ENCODE results near the gene CPHXL2.

CPHXL2 gene

DNA sequence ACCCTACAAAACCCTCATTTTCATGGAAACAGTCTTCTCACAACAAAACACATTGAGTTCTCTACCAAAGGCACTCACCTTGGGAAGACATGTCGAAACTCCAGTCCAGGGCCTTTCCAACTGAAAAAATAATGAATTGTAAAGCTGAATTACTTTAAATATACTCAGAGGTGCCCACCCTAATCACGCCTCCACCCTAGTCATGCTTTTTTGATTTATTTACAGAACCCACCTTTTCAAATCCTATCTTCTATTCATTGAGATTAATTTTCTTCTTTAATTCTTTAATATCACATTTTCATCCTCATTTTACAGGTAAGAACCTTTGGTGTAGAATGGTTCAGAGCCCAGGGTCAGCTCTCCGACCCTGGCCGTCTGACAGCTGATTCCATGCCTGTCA, at the start of gene CPHXL2:
CPHXL2 (minus strand) TSS at position 101 of the 400 bp plus-strand sequence; CDS start at position 91, 10 bp downstream.
- no peak for DNase-seq

DNA sequence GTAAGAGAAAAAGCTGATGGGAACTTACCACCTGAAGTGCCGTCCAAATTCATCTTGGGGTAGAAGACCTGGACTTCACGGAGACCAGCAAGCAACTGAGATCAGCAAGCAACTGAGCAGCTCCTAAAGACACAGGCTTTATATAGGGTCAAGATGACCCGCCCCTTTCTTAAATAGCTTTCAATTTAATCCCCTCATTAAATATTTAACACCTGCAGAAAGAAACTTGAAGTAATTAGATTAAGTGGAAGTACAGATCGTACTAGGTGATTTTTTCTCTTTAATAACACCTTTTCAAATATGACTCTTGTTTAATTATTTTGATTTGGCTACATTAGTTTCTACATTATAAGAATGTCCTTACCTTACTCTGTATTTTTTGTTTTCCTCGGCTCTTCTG, 49.6 kb upstream of the CPHXL2 start, which contains the start of gene CPHXL:
CPHXL (minus strand) TSS at position 101 of the 400 bp plus-strand sequence; CDS start at position 53, 48 bp downstream.
- DNase-seq: no peak

DNA sequence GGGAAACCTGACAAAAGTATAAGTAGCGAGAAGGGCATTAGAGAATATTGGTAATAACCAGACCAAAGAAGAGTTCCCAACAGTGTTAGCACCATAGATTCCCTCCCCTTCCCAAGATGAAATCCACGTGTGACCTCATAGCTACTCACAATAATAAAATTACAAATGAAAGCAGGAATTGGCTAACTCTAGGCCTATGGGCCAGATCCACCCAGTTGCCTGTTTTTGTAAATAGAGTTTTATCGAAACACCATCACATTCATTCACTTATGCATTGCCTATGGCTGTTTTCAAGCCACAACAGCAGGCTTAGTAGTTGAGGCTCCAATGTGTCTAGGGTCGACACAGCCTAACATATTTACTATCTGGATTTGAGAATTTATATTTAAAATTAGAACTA, 41.6 kb upstream of the CPHXL2 start:
- DNase-seq: no peak

DNA sequence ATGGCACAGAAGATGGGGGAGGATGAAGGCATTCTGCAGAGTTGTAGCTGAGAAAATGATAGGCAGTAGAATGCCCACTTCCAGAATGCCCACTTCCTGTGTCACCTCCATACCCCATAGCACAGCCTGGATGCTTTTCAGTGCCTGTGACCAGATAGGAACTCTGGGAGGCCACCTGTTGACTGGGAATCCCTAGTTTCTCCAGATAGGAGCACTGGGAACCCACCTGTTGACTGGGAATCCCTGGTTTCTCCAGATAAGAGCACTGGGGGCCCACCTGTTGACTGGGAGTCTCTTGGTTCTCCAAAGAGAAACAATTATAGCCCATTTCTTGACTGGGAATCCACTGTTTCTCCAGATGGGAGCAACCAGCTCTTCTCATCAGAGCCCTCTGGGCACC, 37.9 kb upstream of the CPHXL2 start:
- DNase-seq: no peak

DNA sequence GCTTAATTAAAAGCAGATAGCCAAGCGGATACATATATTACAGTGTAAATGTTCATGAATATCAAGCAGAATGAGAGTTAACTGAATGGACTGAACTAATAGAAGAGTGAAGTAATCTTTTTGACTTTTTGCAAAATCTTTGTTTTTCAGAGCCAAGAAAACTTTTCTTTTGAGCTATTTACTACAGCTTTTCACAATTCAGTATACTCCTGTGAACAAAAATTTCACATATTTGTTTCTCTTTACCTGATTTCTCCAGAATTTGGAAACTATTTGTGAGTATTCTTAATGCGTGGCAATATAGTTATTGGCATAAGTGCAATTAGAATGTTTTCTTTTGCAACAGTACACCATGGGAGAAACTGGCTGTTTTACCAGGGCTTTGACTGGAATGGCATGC, 33.5 kb upstream of the CPHXL2 start:
- DNase-seq: no peak

DNA sequence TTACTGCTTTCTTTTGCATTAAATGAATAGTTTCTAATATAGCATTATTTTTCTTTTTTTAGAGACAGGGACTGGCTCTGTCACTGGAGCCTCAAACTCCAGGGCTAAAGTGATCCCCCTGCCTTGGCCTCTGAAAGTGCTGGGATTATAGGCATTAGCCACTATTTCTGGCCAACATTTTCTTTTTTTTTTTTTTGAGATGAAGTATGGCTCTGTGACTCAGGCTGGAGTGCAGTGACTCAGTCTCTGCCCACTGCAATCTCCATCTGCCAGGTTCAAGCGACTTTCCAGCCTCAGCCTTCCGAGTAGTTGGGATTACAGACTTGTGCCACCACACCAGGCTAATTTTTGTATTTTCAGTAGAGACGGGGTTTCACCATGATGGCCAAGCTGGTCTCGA, 26.5 kb upstream of the CPHXL2 start:
- no peak for DNase-seq

DNA sequence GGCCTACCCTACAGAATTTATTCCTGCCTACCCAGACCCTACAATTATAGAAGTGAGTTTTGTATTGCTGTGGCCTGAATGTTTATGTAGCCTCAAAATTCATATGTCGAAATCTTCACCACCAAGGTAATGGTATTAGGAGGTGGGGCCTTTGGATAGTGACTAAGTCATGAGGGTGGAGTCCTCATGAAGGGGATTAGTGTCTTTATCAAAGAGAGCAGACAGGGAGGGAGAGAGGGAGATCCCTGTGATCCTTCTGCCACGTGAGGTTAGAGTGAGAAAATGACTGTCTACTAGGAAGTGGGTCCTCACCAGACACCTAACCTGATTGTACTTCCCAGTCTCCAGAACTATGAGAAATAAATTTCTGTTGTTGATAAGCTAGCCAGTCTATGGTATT, 25.4 kb upstream of the CPHXL2 start:
- DNase-seq: no peak

DNA sequence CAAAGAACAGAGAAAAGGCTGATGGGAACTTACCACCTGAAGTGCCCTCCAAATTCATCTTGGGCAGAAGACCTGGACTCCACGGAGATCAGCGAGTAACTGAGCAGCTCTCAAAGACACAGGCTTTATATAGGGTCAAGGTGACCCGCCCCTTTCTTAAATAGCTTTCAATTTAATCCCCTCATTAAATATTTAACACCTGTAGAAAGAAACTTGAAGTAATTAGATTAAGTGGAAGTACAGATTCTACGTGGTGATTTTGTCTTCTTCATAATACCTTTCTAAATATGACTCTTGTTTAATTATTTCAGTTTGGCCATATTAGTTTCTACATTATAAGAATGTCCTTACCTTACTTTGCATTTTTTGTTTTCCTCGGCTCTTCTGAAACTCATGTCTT, 24.6 kb upstream of the CPHXL2 start, which contains the start of gene DUXB:
DUXB (minus strand) TSS at position 101 of the 400 bp plus-strand sequence; CDS start at position 58, 43 bp downstream.
- no peak for DNase-seq

DNA sequence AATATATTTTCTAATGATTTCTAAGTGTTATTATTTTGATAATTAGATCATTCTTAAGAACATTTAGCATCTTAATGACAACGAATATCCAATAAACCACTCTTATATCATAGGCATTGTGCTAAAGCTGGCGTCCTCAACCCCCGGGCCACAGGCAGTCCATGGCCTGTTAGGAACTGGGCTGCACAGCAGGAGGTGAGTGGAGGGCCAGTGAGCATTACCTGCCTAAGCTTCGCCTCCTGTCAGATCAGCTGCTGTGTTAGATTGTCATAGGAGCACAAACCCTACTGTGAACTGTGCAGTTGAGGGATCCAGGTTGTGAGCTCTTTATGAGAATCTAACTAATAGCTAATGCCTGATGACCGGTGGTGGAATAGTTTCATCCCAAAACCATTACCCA, 20.8 kb upstream of the CPHXL2 start:
- no peak for DNase-seq

DNA sequence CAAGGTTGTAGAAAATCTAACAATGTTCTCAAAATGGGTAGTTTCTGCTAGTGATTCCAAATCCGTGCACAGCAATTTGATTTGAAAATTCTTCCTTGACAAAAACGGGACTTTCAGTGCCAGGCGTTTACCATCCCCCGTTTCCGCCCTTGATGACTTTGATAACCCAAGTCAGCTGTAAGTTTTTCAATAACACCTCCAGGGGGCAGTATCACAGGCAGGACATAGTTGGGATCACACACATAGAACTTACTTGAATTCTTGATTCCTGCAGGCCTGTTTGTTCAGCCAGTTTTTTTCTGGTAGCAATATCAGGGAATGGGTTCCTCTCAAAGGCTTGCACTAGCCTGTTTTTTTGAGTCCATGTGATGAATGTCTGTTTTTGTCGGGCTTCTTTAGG, 18.9 kb upstream of the CPHXL2 start:
- DNase-seq: no peak

DNA sequence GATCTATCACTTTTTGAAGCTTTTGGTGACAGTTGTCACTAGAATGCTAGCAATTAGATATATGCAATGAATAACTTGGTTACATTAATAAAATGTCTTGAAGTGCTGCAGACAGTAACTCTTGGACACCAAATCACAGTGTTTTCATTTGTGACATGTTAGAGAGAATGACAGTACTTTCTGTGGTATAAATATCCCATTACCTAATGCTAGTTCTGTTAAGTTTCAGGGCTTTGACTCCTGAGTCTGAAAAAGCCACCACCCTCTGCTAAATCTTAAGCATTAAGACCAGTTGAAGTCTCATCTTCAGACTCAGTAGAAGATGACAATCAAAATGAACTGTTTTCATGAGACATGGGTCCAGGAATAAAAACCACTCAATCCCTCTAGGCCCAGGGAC, 10.6 kb upstream of the CPHXL2 start:
- no peak for DNase-seq

DNA sequence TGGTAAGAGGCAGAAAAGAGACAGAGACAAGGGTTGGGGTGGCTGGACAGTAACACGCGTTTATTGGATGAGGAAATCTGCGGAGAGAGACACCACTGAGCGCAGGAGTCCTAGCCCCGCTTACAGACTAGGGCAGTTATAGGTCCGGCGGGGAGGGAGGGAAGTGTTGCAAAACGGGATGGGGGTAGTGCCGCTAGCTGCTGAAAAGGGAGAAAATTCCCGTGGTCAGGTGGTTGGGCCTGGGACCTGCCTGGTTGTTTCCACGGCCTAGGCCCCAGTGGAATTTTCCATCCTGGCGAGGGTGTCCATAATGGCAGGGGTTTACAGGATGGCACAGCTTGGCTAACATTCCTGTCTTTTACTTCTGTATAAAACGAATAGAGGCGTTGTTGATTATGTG, 5.5 kb upstream of the CPHXL2 start:
- no peak for DNase-seq

DNA sequence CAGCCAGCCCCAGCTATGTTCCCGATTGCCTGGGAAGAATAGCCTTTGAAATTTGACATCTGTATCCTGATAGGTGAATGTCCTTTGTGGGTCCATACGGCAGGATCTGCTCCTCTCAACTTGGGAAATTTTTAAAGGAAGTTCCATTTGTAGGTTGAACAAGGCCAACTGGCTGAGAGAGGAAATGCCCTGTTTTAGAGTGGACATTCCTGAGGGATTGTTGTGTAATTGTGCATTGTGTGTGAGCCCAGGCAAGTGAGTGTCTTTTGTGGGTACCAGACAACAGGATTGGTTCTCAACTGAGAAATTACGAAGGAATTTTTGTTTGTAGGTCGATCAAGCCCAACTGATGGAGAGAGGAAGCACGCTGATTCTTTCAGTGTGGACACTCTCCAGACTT, 2.6 kb upstream of the CPHXL2 start:
- DNase-seq: no peak

DNA sequence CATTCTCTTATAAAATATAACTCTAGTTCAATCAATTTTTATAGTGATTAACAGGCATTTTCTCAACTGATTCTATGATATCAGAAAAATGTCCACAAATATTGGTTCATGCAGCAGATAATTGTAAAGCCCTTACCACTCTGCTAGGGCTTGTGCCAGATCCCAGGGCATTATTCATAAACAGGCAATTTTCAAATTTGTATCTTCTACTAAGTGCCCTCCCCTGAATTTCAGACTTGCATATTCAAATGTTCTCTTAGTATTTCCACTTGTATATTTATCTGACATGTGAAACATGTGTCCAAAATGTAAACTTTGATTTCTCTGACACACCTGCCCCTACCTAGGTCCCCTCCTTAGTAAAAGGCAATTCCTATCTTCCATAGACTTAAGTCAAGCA, 9.3 kb downstream of the CPHXL2 start:
- DNase-seq: no peak

DNA sequence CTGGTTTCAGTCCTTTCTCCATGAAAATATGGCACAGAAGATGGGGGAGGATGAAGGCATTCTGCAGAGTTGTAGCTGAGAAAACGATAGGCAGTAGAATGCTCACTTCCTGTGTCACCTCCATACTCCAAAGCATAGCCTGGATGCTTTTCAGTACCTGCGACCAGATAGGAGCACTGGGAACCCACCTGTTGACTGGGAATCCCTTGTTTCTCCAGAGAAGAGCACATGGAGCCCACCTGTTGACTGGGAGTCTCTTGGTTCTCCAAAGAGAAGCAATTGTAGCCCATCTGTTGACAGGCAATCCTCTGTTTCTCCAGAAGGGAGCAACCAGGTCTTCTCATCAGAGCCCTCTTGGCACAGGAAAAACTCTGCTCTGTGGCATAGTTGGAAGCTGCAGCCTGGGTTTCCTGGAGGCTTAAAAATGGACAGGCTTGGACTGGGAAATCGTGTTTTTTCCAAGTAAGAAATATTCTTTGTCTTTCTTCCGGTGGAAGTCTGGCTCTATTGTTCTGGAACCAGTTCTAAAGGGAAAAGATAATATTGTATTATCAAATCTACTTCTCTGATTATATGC, 16.0 kb downstream of the CPHXL2 start:
- no peak for DNase-seq

DNA sequence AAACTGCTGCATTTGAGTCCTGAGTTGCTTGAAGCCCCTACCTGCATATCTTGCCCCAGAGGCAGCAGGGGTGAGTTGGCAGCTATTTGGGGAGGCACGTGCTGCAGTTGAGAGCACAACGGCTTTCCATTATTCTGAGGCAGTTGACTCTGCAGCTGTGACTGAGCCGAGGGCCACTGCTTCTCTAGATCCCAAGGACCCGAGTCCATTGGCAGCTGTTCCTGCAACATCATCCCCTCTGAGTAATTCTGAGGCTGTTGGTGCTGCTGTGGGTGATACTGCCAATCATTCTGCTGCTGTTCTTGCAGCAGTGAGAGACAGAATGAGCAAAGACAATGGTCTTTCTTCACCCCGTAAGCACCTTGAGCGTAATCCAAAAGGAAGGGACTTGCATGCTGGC, 16.5 kb downstream of the CPHXL2 start:
- DNase-seq: no peak

DNA sequence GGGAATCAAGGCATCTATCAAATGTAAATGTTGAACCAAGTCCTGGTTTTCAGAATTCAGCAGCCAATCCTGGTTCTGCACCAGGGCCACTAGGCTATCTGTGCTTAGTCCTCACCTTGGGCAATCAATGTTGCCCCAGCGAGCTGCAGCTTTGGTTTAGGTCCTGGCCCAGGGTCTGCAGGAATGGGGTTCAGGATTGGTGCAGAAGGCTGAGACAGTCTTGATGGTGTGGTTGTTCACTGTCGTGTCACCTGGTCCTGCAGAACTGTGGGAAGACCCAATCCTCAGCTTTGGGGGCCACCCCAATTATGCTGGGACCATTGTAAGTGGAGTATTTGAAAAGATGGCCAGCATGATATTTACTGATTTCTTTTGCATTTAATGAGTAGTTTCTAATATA, 18.6 kb downstream of the CPHXL2 start:
- no peak for DNase-seq

DNA sequence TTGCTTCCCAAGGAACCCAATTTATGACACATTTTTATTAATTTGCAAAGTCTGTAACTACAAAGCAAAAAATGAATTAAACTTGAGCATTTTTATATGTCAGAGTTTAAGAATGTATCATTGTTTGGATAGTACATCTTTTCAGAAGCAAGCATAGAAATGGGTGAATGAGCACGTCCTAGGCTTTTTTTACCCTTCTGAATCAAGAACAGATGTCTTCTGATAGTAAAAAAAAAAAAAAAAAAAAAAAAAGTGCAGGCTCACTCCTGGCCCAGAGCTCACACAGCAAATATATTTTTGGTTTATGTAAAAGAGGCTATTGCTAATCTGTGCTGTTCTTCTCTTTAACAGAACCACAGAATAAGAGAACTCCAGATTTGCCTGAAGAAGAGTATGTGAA, 22.9 kb downstream of the CPHXL2 start:
- DNase-seq: no peak

DNA sequence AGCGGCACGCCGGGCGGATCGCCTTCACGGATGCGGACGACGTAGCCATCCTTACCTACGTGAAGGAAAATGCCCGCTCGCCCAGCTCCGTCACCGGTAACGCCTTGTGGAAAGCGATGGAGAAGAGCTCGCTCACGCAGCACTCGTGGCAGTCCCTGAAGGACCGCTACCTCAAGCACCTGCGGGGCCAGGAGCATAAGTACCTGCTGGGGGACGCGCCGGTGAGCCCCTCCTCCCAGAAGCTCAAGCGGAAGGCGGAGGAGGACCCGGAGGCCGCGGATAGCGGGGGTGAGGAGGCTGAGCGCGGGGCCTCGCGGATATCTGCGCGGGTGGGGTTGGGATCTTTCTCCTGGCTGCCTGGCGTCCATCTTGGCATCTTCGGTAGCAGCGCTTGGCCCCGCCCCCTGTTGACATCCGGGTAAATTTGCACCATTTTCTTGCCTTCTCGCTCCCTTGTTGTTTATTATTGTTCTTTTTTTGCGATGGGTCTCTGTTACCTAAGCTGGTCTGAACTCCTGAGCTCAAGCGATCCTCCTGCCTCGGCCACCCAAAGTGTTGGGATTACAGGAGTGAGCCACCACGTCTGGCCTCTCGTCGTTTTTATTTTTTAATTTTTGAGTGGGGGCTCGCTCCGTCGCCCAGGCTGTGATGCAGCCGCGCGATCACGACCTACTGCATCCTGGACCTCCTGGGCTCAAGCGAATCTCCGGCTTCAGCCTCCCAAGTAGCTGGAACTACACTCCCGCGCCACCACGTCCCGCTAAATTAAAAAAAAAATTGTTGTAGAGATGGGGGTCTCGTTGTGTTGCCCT, 28.3 kb downstream of the CPHXL2 start:
- DNase-seq: peak; percentile 92

DNA sequence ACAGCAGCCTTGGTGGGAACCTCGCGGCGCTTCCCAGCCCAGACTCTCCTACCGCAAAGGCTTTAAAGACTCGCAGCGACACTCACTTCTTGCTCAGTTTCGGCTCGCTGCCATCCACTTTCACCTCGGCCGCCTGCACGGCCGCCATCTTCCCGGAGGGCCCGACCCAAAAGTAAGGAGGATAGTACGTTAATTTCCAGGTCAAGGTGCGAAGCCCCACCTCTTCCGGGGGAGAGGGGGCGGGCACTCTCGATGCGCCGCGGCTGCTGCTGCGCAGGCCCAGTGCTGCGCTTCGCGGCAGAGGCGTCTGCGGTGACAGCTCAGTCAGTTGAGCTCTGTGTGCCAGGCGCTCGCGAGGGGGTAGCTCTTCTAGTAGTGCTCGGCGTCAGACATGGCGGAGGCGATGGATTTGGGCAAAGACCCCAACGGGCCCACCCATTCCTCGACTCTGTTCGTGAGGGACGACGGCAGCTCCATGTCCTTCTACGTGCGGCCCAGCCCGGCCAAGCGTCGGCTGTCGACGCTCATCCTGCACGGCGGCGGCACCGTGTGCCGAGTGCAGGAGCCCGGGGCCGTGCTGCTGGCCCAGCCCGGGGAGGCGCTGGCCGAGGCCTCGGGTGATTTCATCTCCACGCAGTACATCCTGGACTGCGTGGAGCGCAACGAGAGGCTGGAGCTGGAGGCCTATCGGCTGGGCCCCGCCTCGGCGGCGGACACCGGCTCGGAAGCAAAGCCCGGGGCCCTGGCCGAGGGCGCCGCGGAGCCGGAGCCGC, 29.1 kb downstream of the CPHXL2 start, which contains the start of the genes KARS1 and TERF2IP:
KARS1 (minus strand) TSS at position 174 of the 773 bp plus-strand sequence; CDS start at position 148, 26 bp downstream.
TERF2IP (plus strand) TSS at position 282 of the 773 bp plus-strand sequence; CDS start at position 392, 110 bp downstream.
- peak; percentile 97 for DNase-seq

DNA sequence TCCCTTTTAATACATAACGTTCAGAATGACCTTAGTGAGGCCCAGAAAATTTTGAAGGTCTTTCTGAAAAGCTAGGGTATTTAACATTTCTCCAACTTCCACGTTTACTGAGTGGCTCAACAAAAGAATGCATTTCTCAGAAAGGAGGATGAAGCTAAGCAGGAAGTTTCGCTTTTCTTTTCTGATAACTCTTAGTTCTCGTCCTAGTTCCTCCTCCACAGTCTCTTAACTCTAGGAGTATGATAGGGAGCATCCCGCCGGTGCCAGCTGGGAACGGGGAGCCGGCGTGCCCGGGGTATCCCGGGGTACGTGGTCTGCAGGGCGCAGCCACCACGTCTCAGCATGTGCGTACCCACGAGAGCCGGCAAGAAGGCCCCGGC, 29.7 kb downstream of the CPHXL2 start:
- no peak for DNase-seq

DNA sequence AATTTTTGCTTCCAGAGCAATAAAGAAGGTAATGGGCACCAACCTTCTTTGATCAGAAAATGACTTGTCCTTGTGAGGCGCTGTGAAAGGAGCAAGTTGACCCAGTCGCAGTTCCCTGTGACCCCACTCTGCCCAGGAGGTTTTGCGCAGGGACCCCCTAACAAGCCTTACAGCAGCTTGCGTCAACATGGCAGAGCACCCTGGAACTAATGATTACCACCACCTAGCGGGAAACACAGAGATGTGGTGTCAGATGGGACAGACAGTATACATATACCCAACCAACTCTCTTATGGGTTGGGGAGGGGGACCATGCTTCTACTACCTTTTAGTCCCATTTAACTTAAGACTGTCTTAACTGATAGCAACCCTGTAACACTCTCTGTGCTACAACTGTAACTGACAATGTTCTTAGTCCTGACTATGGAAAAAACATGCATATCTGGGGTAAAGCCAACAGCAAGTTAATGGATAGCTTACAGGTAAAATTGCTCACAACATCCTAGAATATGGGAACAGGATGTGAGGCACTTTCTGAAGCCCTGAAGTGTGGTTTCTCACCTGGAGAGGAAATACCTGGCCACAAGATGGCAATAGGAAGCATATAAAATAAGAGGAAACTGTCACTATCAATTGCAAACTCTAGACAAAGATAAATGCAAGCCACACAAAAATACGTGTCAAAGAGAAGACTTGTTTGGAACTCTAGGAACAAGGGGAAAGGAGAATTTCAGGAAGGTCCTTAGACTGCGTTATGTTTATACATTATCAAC, 32.4 kb downstream of the CPHXL2 start:
- no peak for DNase-seq

DNA sequence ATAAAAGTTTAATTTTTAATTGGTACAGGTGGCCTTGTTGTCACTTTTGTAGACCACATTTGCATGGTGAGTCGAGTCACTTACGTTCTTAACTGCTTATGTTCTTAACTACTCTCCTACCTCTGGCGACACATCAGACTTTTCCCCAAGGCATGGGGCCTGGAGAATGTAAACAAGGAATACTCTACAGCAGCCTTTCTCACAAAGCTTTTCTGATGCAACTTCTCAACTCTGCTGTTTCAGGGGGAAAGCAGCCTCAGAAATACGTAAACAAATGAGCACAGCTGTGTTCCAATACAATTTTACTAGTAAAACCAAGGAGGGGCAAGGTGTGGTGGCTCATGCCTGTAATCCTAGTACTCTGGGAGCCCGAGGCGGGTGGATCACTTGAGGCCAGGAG, 36.2 kb downstream of the CPHXL2 start:
- DNase-seq: no peak

Data from femur (tissue), 1 donor.